Measurements from ENCODE around the gene CDH12. TPM values are rescaled to one million over a fixed set of nuclear protein-coding genes. Genes with fewer than 3 reads are reported as not detected.
"Not testable (repeated sequence)": the region's sequence is repeated elsewhere in the genome, so short reads cannot be mapped to it uniquely, and the experiment has no call there.

The CDH12 gene
- total RNA-seq, 1 experiment from 2014 or later: 2.3 TPM

- Mint-ChIP-seq H3K4me3 (ENCODE audit: low read depth, unreplicated experiment) (no peak overlapping the region), H3K4me1 (ENCODE audit: low read depth, unreplicated experiment) (no peaks in the 10 kb centered on the region), H3K27ac (ENCODE audit: unreplicated experiment) (no peak overlapping the region), H3K36me3 (ENCODE audit: insufficient read depth, unreplicated experiment) (no peaks in the 10 kb centered on the region), H3K9me3 (ENCODE audit: low read depth, unreplicated experiment) (peaks cover 3% of the 10 kb centered on the region), H3K27me3 (ENCODE audit: unreplicated experiment) (no peaks in the 10 kb centered on the region)
- no TSS peak for BruUV-seq (replicated peaks)
- TF ChIP-seq CTCF (IDR thresholded peaks at IDR 0.05; ENCODE audit: unreplicated experiment): no peak
- CTCF ChIA-PET: no interaction called here
- intact Hi-C loops (cut with micrococcal nuclease; ENCODE audit: unreplicated experiment): no loop called here
- no peak for DNase-seq
Measured at GRCh38 chr5:22776285-22776684, 76.9 kb downstream of the CDH12 start.

- DNase-seq; H3K36me3 Mint-ChIP-seq (ENCODE audit: insufficient read depth, unreplicated experiment); H3K4me1 Mint-ChIP-seq (ENCODE audit: low read depth, unreplicated experiment); intact Hi-C loops (cut with micrococcal nuclease; ENCODE audit: unreplicated experiment); H3K9me3 Mint-ChIP-seq (ENCODE audit: low read depth, unreplicated experiment); H3K4me3 Mint-ChIP-seq (ENCODE audit: low read depth, unreplicated experiment); H3K27ac Mint-ChIP-seq (ENCODE audit: unreplicated experiment); H3K27me3 Mint-ChIP-seq (ENCODE audit: unreplicated experiment); CTCF ChIA-PET; BruUV-seq (replicated peaks): not testable (repeated sequence)
Measured at GRCh38 chr5:22774214-22774613, 78.9 kb downstream of the CDH12 start.

GRCh38 chr5:22764736-22765135 lies 88.4 kb downstream of the CDH12 start:
- intact Hi-C loops (cut with micrococcal nuclease; ENCODE audit: unreplicated experiment): no loop called here
- H3K4me1 Mint-ChIP-seq (ENCODE audit: low read depth, unreplicated experiment): no peaks in the 10 kb centered on the region
- no peaks in the 10 kb centered on the region for H3K36me3 Mint-ChIP-seq (ENCODE audit: insufficient read depth, unreplicated experiment)
- no peaks in the 10 kb centered on the region for H3K27me3 Mint-ChIP-seq (ENCODE audit: unreplicated experiment)
- H3K27ac Mint-ChIP-seq (ENCODE audit: unreplicated experiment): no peak overlapping the region
- CTCF ChIA-PET: no interaction called here
- no peak overlapping the region for H3K4me3 Mint-ChIP-seq (ENCODE audit: low read depth, unreplicated experiment)
- no peaks in the 10 kb centered on the region for H3K9me3 Mint-ChIP-seq (ENCODE audit: low read depth, unreplicated experiment)
- BruUV-seq (replicated peaks): no TSS peak
- TF ChIP-seq CTCF (IDR thresholded peaks at IDR 0.05; ENCODE audit: unreplicated experiment): no peak
- no peak for DNase-seq

GRCh38 chr5:22757776-22758175 lies 95.4 kb downstream of the CDH12 start:
- CTCF ChIA-PET: interaction anchor here (0.6 kb wide), 1 partner anchor 82 kb away, joined by 8 read pairs; no protein-coding TSS in a partner anchor
- no TSS peak for BruUV-seq (replicated peaks)

GRCh38 chr5:22754155-22754554 lies 99.0 kb downstream of the CDH12 start:
- CTCF ChIA-PET: no interaction called here
- H3K4me1 Mint-ChIP-seq (ENCODE audit: low read depth, unreplicated experiment): no peaks in the 10 kb centered on the region
- no peak overlapping the region for H3K27ac Mint-ChIP-seq (ENCODE audit: unreplicated experiment)
- H3K4me3 Mint-ChIP-seq (ENCODE audit: low read depth, unreplicated experiment): no peak overlapping the region
- no peak for TF ChIP-seq CTCF (IDR thresholded peaks at IDR 0.05; ENCODE audit: unreplicated experiment)
- H3K36me3 Mint-ChIP-seq (ENCODE audit: insufficient read depth, unreplicated experiment): no peaks in the 10 kb centered on the region
- intact Hi-C loops (cut with micrococcal nuclease; ENCODE audit: unreplicated experiment): no loop called here
- DNase-seq: no peak
- H3K9me3 Mint-ChIP-seq (ENCODE audit: low read depth, unreplicated experiment): peaks cover 8% of the 10 kb centered on the region
- no peaks in the 10 kb centered on the region for H3K27me3 Mint-ChIP-seq (ENCODE audit: unreplicated experiment)
- no TSS peak for BruUV-seq (replicated peaks)

More at GRCh38 chr5:22757776-22758175, 95.4 kb downstream of the CDH12 start:
- H3K4me1 Mint-ChIP-seq (ENCODE audit: low read depth, unreplicated experiment): no peaks in the 10 kb centered on the region
- H3K27me3 Mint-ChIP-seq (ENCODE audit: unreplicated experiment): no peaks in the 10 kb centered on the region
- no peak overlapping the region for H3K27ac Mint-ChIP-seq (ENCODE audit: unreplicated experiment)
- no peak for DNase-seq
- TF ChIP-seq CTCF (IDR thresholded peaks at IDR 0.05; ENCODE audit: unreplicated experiment): no peak
- H3K9me3 Mint-ChIP-seq (ENCODE audit: low read depth, unreplicated experiment): peaks cover 3% of the 10 kb centered on the region
- intact Hi-C loops (cut with micrococcal nuclease; ENCODE audit: unreplicated experiment): no loop called here
- no peaks in the 10 kb centered on the region for H3K36me3 Mint-ChIP-seq (ENCODE audit: insufficient read depth, unreplicated experiment)
- H3K4me3 Mint-ChIP-seq (ENCODE audit: low read depth, unreplicated experiment): no peak overlapping the region
